Hair follicle dermal papilla cell (primary cell): ENCODE data around the gene PPP6C. TPM values are rescaled to one million over a fixed set of nuclear protein-coding genes. Genes with fewer than 3 reads are reported as not detected.

ENCODE experiments used
- total RNA-seq: library from RNA; depleted of rRNA; stranded (reverse); fragments of >200 nt; gene quantifications from 2 replicates; pipeline ENCODE4 v1.2.3, GENCODE V29; 2012

The PPP6C gene
- total RNA-seq = 25.3 and 26.7 TPM in 2 replicates

GRCh38 chr9:125189361-125190289 is at the start of gene PPP6C:
Gene PPP6C, minus strand, starts transcription at chr9:125189803. Its CDS starts 85 bp downstream, at chr9:125189718.

GRCh38 chr9:125200216-125201047 is 10.8 kb upstream of the PPP6C start, which contains the start of gene RABEPK:
Gene RABEPK, plus strand, starts transcription at chr9:125200542. Its CDS starts 2,472 bp downstream, at chr9:125203014.

GRCh38 chr9:125143377-125144090 is 46.1 kb downstream of the PPP6C start, which contains the start of gene SCAI:
Gene SCAI, minus strand, starts transcription at chr9:125143528. Its CDS starts 91 bp downstream, at chr9:125143437.

Other genes with a start within 250 kb of the PPP6C start
- gene GOLGA1, start 248.7 kb downstream of the PPP6C start, total RNA-seq = 10.4 and 13.6 TPM in 2 replicates
- gene SCAI, start 46.3 kb downstream of the PPP6C start, total RNA-seq = 8.9 and 9.8 TPM in 2 replicates
- 28.4 and 32.7 TPM in 2 replicates for gene RABEPK, start 10.7 kb upstream of the PPP6C start, total RNA-seq
- gene HSPA5, start 51.5 kb upstream of the PPP6C start, total RNA-seq = 145 and 162 TPM in 2 replicates
- gene GAPVD1, start 72.0 kb upstream of the PPP6C start, total RNA-seq = 55.4 and 63.0 TPM in 2 replicates